ENCODE measurements around the gene PTK7. TPM values are rescaled to one million over a fixed set of nuclear protein-coding genes. Genes with fewer than 3 reads are reported as not detected.
"Not testable (repeated sequence)": the region's sequence is repeated elsewhere in the genome, so short reads cannot be mapped to it uniquely, and the experiment has no call there.

The PTK7 gene
- total and polyA plus RNA-seq, 4 experiments from 2014 or later: 0.08 to 0.42 (median 0.26) TPM; not detected in 1

- Mint-ChIP-seq H3K27ac (no peak overlapping the region), H3K27me3 (no peaks in the 10 kb centered on the region), H3K9me3 (no peaks in the 10 kb centered on the region), H3K4me3 (no peak overlapping the region), H3K36me3 (no peaks in the 10 kb centered on the region), H3K4me1 (peaks cover 0 to 5% (median under 1%) of the 10 kb centered on the region in 4 donors)
- no peak for DNase-seq
- no peak overlapping the region for H3K4me3 ChIP-seq (ENCODE audit: low read length in 2 of 2)
- no peak overlapping the region for H3K27ac ChIP-seq (ENCODE audit: low read depth, low read length)
- CTCF ChIA-PET (ENCODE audit: partially characterized antibody): no interaction called here
- H3K9me3 ChIP-seq (ENCODE audit: control insufficient read depth in 1 of 2, low read length in 2 of 2): no peaks in the 10 kb centered on the region
- intact Hi-C loops (cut with micrococcal nuclease): no loop called here
- peaks cover 5% of the 10 kb centered on the region for H3K4me1 ChIP-seq (ENCODE audit: insufficient read depth, low read length)
- H3K27me3 ChIP-seq (ENCODE audit: insufficient read depth, low read length): no peaks in the 10 kb centered on the region
- H3K36me3 ChIP-seq (ENCODE audit: insufficient read depth, low read length): no peaks in the 10 kb centered on the region
- POLR2A ChIA-PET (ENCODE audit: partially characterized antibody): no interaction called here
Observed at GRCh38 chr6:43138267-43138666, 62.2 kb downstream of the PTK7 start.

- H3K27ac Mint-ChIP-seq: peak overlapping the region in 1 of 7 donors; percentile 79
Observed at GRCh38 chr6:43139973-43140372, 63.9 kb downstream of the PTK7 start.

GRCh38 chr6:43141644-43142043 is 65.5 kb downstream of the PTK7 start:
- Histone ChIP-seq H3K27me3 (ENCODE audit: insufficient read depth, low read length) (no peaks in the 10 kb centered on the region), H3K27ac (ENCODE audit: low read depth, low read length) (no peak overlapping the region), H3K4me1 (ENCODE audit: insufficient read depth, low read length) (peaks cover 12% of the 10 kb centered on the region), H3K4me3 (ENCODE audit: low read length in 2 of 2) (no peak overlapping the region), H3K36me3 (ENCODE audit: insufficient read depth, low read length) (no peaks in the 10 kb centered on the region), H3K9me3 (ENCODE audit: control insufficient read depth in 1 of 2, low read length in 2 of 2) (no peaks in the 10 kb centered on the region)
- intact Hi-C loops (cut with micrococcal nuclease): loop anchor here (2.0 to 10.0 kb wide), 2 partner anchors 29 to 477 kb away; partner anchors contain the start of gene SRF
- ChIA-PET CTCF (ENCODE audit: partially characterized antibody) (interaction anchor here (1.2 to 3.0 kb wide), 4 partner anchors 132 to 480 kb away, joined by 3 to 16 read pairs (median 4); no protein-coding TSS in a partner anchor), POLR2A (ENCODE audit: partially characterized antibody) (interaction anchor here (1.8 kb wide), 1 partner anchor 212 kb away, joined by 5 read pairs; the partner anchor contains the start of gene CNPY3)
- peaks cover 1 to 11% (median 3%) of the 10 kb centered on the region in 4 donors for H3K4me1 Mint-ChIP-seq
- H3K4me3 Mint-ChIP-seq: no peak overlapping the region
- no peaks in the 10 kb centered on the region for H3K27me3 Mint-ChIP-seq
- no peak for DNase-seq
- H3K9me3 Mint-ChIP-seq: no peaks in the 10 kb centered on the region
- no peaks in the 10 kb centered on the region for H3K36me3 Mint-ChIP-seq
- no peak overlapping the region for H3K27ac Mint-ChIP-seq

More at GRCh38 chr6:43139973-43140372, 63.9 kb downstream of the PTK7 start:
- intact Hi-C loops (cut with micrococcal nuclease): loop anchor here (10.0 kb wide), 1 partner anchor 475 kb away; no protein-coding TSS in a partner anchor
- H3K9me3 ChIP-seq (ENCODE audit: control insufficient read depth in 1 of 2, low read length in 2 of 2); CTCF ChIA-PET (ENCODE audit: partially characterized antibody); H3K4me3 Mint-ChIP-seq; H3K4me3 ChIP-seq (ENCODE audit: low read length in 2 of 2); DNase-seq; H3K9me3 Mint-ChIP-seq; POLR2A ChIA-PET (ENCODE audit: partially characterized antibody); H3K27ac ChIP-seq (ENCODE audit: low read depth, low read length); H3K36me3 ChIP-seq (ENCODE audit: insufficient read depth, low read length); H3K27me3 ChIP-seq (ENCODE audit: insufficient read depth, low read length); H3K27me3 Mint-ChIP-seq; H3K36me3 Mint-ChIP-seq: not testable (repeated sequence)
- H3K4me1 Mint-ChIP-seq: peaks cover 1 to 11% (median 3%) of the 10 kb centered on the region in 4 donors
- H3K4me1 ChIP-seq (ENCODE audit: insufficient read depth, low read length): peaks cover 12% of the 10 kb centered on the region

- no peaks in the 10 kb centered on the region for H3K9me3 Mint-ChIP-seq
- no peak for DNase-seq
- H3K27ac Mint-ChIP-seq: peak overlapping the region in 1 of 7 donors; percentile 22
- no peaks in the 10 kb centered on the region for H3K36me3 Mint-ChIP-seq
- Histone ChIP-seq H3K36me3 (ENCODE audit: insufficient read depth, low read length) (no peaks in the 10 kb centered on the region), H3K4me1 (ENCODE audit: insufficient read depth, low read length) (peaks cover 12% of the 10 kb centered on the region), H3K27me3 (ENCODE audit: insufficient read depth, low read length) (no peaks in the 10 kb centered on the region), H3K4me3 (ENCODE audit: low read length in 2 of 2) (no peak overlapping the region), H3K27ac (ENCODE audit: low read depth, low read length) (no peak overlapping the region), H3K9me3 (ENCODE audit: control insufficient read depth in 1 of 2, low read length in 2 of 2) (no peaks in the 10 kb centered on the region)
- intact Hi-C loops (cut with micrococcal nuclease): loop anchor here (2.0 to 10.0 kb wide), 2 partner anchors 29 to 477 kb away; partner anchors contain the start of gene SRF
- ChIA-PET CTCF (ENCODE audit: partially characterized antibody) (interaction anchor here (1.2 to 4.1 kb wide), 6 partner anchors 12 to 480 kb away, joined by 3 to 69 read pairs (median 6); no protein-coding TSS in a partner anchor), POLR2A (ENCODE audit: partially characterized antibody) (interaction anchor here (1.8 kb wide), 1 partner anchor 213 kb away, joined by 5 read pairs; the partner anchor contains the start of gene CNPY3)
- no peak overlapping the region for H3K4me3 Mint-ChIP-seq
- peaks cover 1 to 11% (median 3%) of the 10 kb centered on the region in 4 donors for H3K4me1 Mint-ChIP-seq
- no peaks in the 10 kb centered on the region for H3K27me3 Mint-ChIP-seq
Observed at GRCh38 chr6:43142101-43142500, 66.0 kb downstream of the PTK7 start.

GRCh38 chr6:43143235-43144128 is 67.4 kb downstream of the PTK7 start:
- peaks cover 12% of the 10 kb centered on the region for H3K4me1 ChIP-seq (ENCODE audit: insufficient read depth, low read length)
- H3K27me3 ChIP-seq (ENCODE audit: insufficient read depth, low read length): no peaks in the 10 kb centered on the region
- no peak overlapping the region for H3K4me3 ChIP-seq (ENCODE audit: low read length in 2 of 2)
- intact Hi-C loops (cut with micrococcal nuclease): loop anchor here (1.0 to 10.0 kb wide), 4 partner anchors 27 to 479 kb away; partner anchors contain the start of gene SRF
- Mint-ChIP-seq H3K9me3 (no peaks in the 10 kb centered on the region), H3K4me1 (peaks cover 1 to 11% (median 3%) of the 10 kb centered on the region in 4 donors), H3K4me3 (peak overlapping the region in 3 of 8 donors; percentile 39 to 69 (median 43)), H3K36me3 (no peaks in the 10 kb centered on the region), H3K27me3 (peaks cover 0 to 1% of the 10 kb centered on the region in 2 donors), H3K27ac (peak overlapping the region in 1 of 7 donors; percentile 85)
- ChIA-PET POLR2A (ENCODE audit: partially characterized antibody) (interaction anchor here (0.8 to 1.6 kb wide), 6 partner anchors 12 to 397 kb away, joined by 3 to 6 read pairs (median 4); partner anchors contain the start of genes CNPY3, KLHDC3, MEA1 and PEX6), CTCF (ENCODE audit: partially characterized antibody) (interaction anchor here (0.6 to 4.1 kb wide), 48 partner anchors 9 to 1362 kb away, joined by 3 to 69 read pairs (median 4); partner anchors contain the start of genes CNPY3, DNPH1, KLC4 and KLHDC3)
- DNase-seq: peak; percentile 67 to 79 (median 71)
- H3K27ac ChIP-seq (ENCODE audit: low read depth, low read length): no peak overlapping the region
- H3K9me3 ChIP-seq (ENCODE audit: control insufficient read depth in 1 of 2, low read length in 2 of 2): no peaks in the 10 kb centered on the region
- no peaks in the 10 kb centered on the region for H3K36me3 ChIP-seq (ENCODE audit: insufficient read depth, low read length)

GRCh38 chr6:43144879-43145278 is 68.8 kb downstream of the PTK7 start:
- no peaks in the 10 kb centered on the region for H3K36me3 ChIP-seq (ENCODE audit: insufficient read depth, low read length)
- peaks cover 1 to 11% (median 3%) of the 10 kb centered on the region in 4 donors for H3K4me1 Mint-ChIP-seq
- H3K9me3 ChIP-seq (ENCODE audit: control insufficient read depth in 1 of 2, low read length in 2 of 2): no peaks in the 10 kb centered on the region
- H3K36me3 Mint-ChIP-seq: no peaks in the 10 kb centered on the region
- H3K9me3 Mint-ChIP-seq: no peaks in the 10 kb centered on the region
- H3K4me1 ChIP-seq (ENCODE audit: insufficient read depth, low read length): peaks cover 12% of the 10 kb centered on the region
- peaks cover 0 to 1% of the 10 kb centered on the region in 2 donors for H3K27me3 Mint-ChIP-seq
- no peak overlapping the region for H3K4me3 ChIP-seq (ENCODE audit: low read length in 2 of 2)
- CTCF ChIA-PET (ENCODE audit: partially characterized antibody): interaction anchor here (2.1 to 4.1 kb wide), 3 partner anchors 237 to 490 kb away, joined by 10 to 69 read pairs (median 10); no protein-coding TSS in a partner anchor
- H3K4me3 Mint-ChIP-seq: no peak overlapping the region
- no peaks in the 10 kb centered on the region for H3K27me3 ChIP-seq (ENCODE audit: insufficient read depth, low read length)
- no peak for DNase-seq
- no peak overlapping the region for H3K27ac ChIP-seq (ENCODE audit: low read depth, low read length)
- POLR2A ChIA-PET (ENCODE audit: partially characterized antibody): interaction anchor here (1.6 kb wide), 1 partner anchor 215 kb away, joined by 6 read pairs; the partner anchor contains the start of gene CNPY3
- intact Hi-C loops (cut with micrococcal nuclease): loop anchor here (10.0 kb wide), 1 partner anchor 480 kb away; no protein-coding TSS in a partner anchor
- H3K27ac Mint-ChIP-seq: no peak overlapping the region
